H1 (cell line): ENCODE data around the gene MYCBPAP.

Experiments used
- CTCF ChIP-seq, 3 experiments: IDR thresholded peaks; 1 replicate in 2 of 3; 2 replicates in 1 of 3; pipeline versions ENCODE4 v1.5.1 to v1.6.1; 2011; ENCODE audit warnings: low read length in 3 of 3, mild to moderate bottlenecking in 3 of 3, inconsistent platforms in 2 of 3, low read depth in 1 of 3, moderate library complexity in 1 of 3; ENCODE audit not compliant: insufficient read depth in 1 of 3; ENCODE audit errors: control extremely low read depth in 1 of 3
- EP300 ChIP-seq, 2 experiments: IDR thresholded peaks; 1 replicate in 1 of 2; 2 replicates in 1 of 2; pipeline ENCODE4 v1.6.1; 2011 to 2012; ENCODE audit warnings: low read depth in 2 of 2, low read length in 2 of 2, mild to moderate bottlenecking in 2 of 2, borderline replicate concordance in 1 of 2, inconsistent platforms in 1 of 2, moderate library complexity in 1 of 2
- POLR2AphosphoS5 ChIP-seq: IDR thresholded peaks from 2 replicates; pipeline ENCODE4 v1.6.1; 2011; ENCODE audit warnings: low read depth, low read length
- TEAD4 ChIP-seq: IDR thresholded peaks from 2 replicates; pipeline ENCODE4 v1.6.1; 2012; ENCODE audit warnings: low read depth, low read length, inconsistent platforms, mixed read lengths

GRCh38 chr17:50480854-50481490, 27.3 kb upstream of the MYCBPAP start:
- no peak for TF ChIP-seq CTCF (IDR thresholded peaks at IDR 0.05; ENCODE audit: control extremely low read depth in 1 of 3, insufficient read depth in 1 of 3, low read depth in 1 of 3, low read length in 3 of 3)
- no peak for TF ChIP-seq POLR2AphosphoS5
- no peak for TF ChIP-seq TEAD4
- TF ChIP-seq EP300 (IDR thresholded peaks at IDR 0.05; ENCODE audit: borderline replicate concordance in 1 of 2, low read depth in 2 of 2, low read length in 2 of 2), result no peak
